ENCODE results near the gene RADIL. TPM values are rescaled to one million over a fixed set of nuclear protein-coding genes. Genes with fewer than 3 reads are reported as not detected.

RADIL gene
- total and polyA plus RNA-seq, 9 of the 15 experiments (the other 6 are each of a cell fraction or from before 2014, with no cell fraction given) = 0.06 to 8.1 (median 1.9) TPM; not detected in 1

- TF ChIP-seq ZNF639 (CRISPR knock-in tag; conservative IDR thresholded peaks at IDR 0.05 in 1 of 2, IDR thresholded peaks at IDR 0.05 in 1 of 2) = no peak
- no peak for TF ChIP-seq KDM5B (IDR thresholded peaks at IDR 0.05; ENCODE audit: insufficient replicate concordance, low read depth, low read length)
- TF ChIP-seq PKNOX1 (IDR thresholded peaks at IDR 0.05) = peak; percentile 57
- no peak for TF ChIP-seq ARID4B (CRISPR knock-in tag; IDR thresholded peaks at IDR 0.05)
- no peak for TF ChIP-seq LARP7 (IDR thresholded peaks at IDR 0.05)
- no peak for TF ChIP-seq HDAC1 (IDR thresholded peaks at IDR 0.05)
- TF ChIP-seq NR0B1 (IDR thresholded peaks at IDR 0.05; ENCODE audit: partially characterized antibody) = no peak
Observed at GRCh38 chr7:4805984-4806300, 77.6 kb downstream of the RADIL start (continued).
